Measurements from ENCODE around the gene SPINK14.

DNA sequence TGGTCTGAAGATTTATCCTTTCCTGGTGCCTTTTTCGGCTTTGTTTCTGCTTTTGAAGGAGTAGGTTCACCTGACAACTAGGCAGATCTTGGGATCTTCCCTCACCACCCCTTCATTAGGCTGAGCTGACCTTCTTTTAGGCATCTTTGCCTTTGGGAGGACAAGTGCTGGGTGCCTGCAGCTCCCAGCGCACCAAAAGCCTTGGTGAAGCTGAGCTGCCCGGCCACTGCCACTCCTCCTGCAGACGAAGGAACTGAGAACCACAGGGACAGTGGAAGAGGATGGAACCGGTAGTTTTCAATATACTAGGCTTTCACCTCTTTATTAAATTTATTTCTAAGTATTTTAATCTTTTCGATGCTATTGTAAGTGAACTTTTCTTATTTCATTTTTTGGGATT lies 53.2 kb downstream of the SPINK14 start:
- TF ChIP-seq CTCF (IDR thresholded peaks at IDR 0.05 in 4 of 5, conservative IDR thresholded peaks at IDR 0.05 in 1 of 5) (no peak), POLR2A (IDR thresholded peaks at IDR 0.05) (no peak)
